ENCODE measurements around the gene MALL.

MALL gene

GRCh38 chr2:110101901-110102803 is 13.5 kb downstream of the MALL start:
- no peak for TF ChIP-seq SIN3A (IDR thresholded peaks at IDR 0.05; ENCODE audit: borderline replicate concordance, insufficient read depth, low read length)
- TF ChIP-seq POLR2AphosphoS5 (IDR thresholded peaks at IDR 0.05; ENCODE audit: low read depth, low read length): no peak

DNA sequence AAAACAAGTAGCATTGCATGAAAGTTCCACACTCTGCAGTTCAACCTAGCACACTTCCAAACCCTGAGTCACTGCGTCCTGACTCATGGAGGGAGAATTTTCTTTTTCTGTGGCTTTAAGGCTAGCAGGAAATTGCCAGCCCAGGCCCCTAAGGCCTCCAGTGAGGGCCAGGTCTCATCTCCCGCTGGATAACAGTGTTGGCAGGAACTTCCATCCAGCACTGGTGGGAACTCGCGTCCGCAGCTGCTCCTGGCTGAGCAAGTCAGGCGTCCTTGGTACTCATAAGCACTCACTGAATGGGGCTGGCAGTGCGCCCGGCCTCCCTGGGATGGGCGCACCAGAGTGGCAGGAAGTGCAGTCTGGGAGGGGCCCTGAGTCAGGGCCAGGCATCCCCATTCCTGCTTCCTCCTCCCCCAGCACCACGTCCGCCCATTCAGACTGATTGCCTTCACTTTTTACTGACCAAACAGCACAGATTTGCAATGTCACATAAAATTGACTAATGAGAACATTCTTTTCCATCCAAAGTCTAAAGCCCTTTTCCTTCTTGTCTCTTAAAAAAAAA is 14.3 kb downstream of the MALL start:
- TF ChIP-seq SIN3A (IDR thresholded peaks at IDR 0.05; ENCODE audit: borderline replicate concordance, insufficient read depth, low read length) (peak; percentile 39; the same call in 1 of the 2 replicates), TAF1 (IDR thresholded peaks at IDR 0.05; ENCODE audit: borderline replicate concordance, insufficient read depth, low read length) (peak; percentile 61; the same call in 1 of the 2 replicates), POLR2AphosphoS5 (IDR thresholded peaks at IDR 0.05; ENCODE audit: low read depth, low read length) (peak; percentile 52; the same call in 1 of the 2 replicates), REST (IDR thresholded peaks at IDR 0.05; ENCODE audit: insufficient read depth in 1 of 2, low read depth in 2 of 2, low read length in 2 of 2) (0 out of 4 replicates have a peak, but pooled peaks of 1 of the 2 experiments have one; percentile 45), FOXP2 (optimal IDR thresholded peaks at IDR 0.05; ENCODE audit: borderline replicate concordance, extremely low read depth, extremely low read length, insufficient read depth) (peak; percentile 66)

- TF ChIP-seq POLR2AphosphoS5 (IDR thresholded peaks at IDR 0.05; ENCODE audit: low read depth, low read length) (no peak), SIN3A (IDR thresholded peaks at IDR 0.05; ENCODE audit: borderline replicate concordance, insufficient read depth, low read length) (no peak), REST (IDR thresholded peaks at IDR 0.05; ENCODE audit: insufficient read depth in 1 of 2, low read depth in 2 of 2, low read length in 2 of 2) (no peak), TAF1 (IDR thresholded peaks at IDR 0.05; ENCODE audit: borderline replicate concordance, insufficient read depth, low read length) (no peak), FOXP2 (optimal IDR thresholded peaks at IDR 0.05; ENCODE audit: borderline replicate concordance, extremely low read depth, extremely low read length, insufficient read depth) (no peak)
These were observed 15.1 kb downstream of the MALL start for GRCh38 chr2:110100480-110100879.

GRCh38 chr2:110099471-110100225 is 16.0 kb downstream of the MALL start:
- TF ChIP-seq TAF1 (IDR thresholded peaks at IDR 0.05; ENCODE audit: borderline replicate concordance, insufficient read depth, low read length) (no peak), FOXP2 (optimal IDR thresholded peaks at IDR 0.05; ENCODE audit: borderline replicate concordance, extremely low read depth, extremely low read length, insufficient read depth) (no peak), REST (IDR thresholded peaks at IDR 0.05; ENCODE audit: insufficient read depth in 1 of 2, low read depth in 2 of 2, low read length in 2 of 2) (no peak), POLR2AphosphoS5 (IDR thresholded peaks at IDR 0.05; ENCODE audit: low read depth, low read length) (no peak), SIN3A (IDR thresholded peaks at IDR 0.05; ENCODE audit: borderline replicate concordance, insufficient read depth, low read length) (no peak)

GRCh38 chr2:110099038-110099425 is 16.6 kb downstream of the MALL start:
- TF ChIP-seq FOXP2 (optimal IDR thresholded peaks at IDR 0.05; ENCODE audit: borderline replicate concordance, extremely low read depth, extremely low read length, insufficient read depth): no peak
- no peak for TF ChIP-seq TAF1 (IDR thresholded peaks at IDR 0.05; ENCODE audit: borderline replicate concordance, insufficient read depth, low read length)
- no peak for TF ChIP-seq POLR2AphosphoS5 (IDR thresholded peaks at IDR 0.05; ENCODE audit: low read depth, low read length)
- no peak for TF ChIP-seq SIN3A (IDR thresholded peaks at IDR 0.05; ENCODE audit: borderline replicate concordance, insufficient read depth, low read length)
